ENCODE results near the gene PTPRH. TPM values are rescaled to one million over a fixed set of nuclear protein-coding genes. Genes with fewer than 3 reads are reported as not detected.

The PTPRH gene
- total RNA-seq, 4 donors from 2014 or later: 0.57 to 2.0 (median 1.3) TPM

GRCh38 chr19:55137915-55138314 is 71.4 kb downstream of the PTPRH start:
- TF ChIP-seq CTCF (IDR thresholded peaks at IDR 0.05): no peak
- no peak for TF ChIP-seq POLR2A (IDR thresholded peaks at IDR 0.05)
- H3K9me3 ChIP-seq: no peaks in the 10 kb centered on the region
- no peak overlapping the region for H3K4me3 ChIP-seq
- H3K36me3 ChIP-seq: no peaks in the 10 kb centered on the region
- 55 to 62% methylated on average over 9 of the region's 9 CpGs for WGBS, 2 donors
- H3K4me1 ChIP-seq: peaks cover 0 to 6% (median 0%) of the 10 kb centered on the region in 3 donors
- H3K27me3 ChIP-seq: peaks cover 0 to 88% (median 0%) of the 10 kb centered on the region in 4 donors
- intact Hi-C loops (cut with DNase I): loop anchor here (5.0 kb wide), 1 partner anchor 369 kb away; no protein-coding TSS in a partner anchor
- no peak for DNase-seq
- H3K27ac ChIP-seq: no peak overlapping the region

- H3K27me3 ChIP-seq: peaks cover 0 to 86% (median 0%) of the 10 kb centered on the region in 4 donors
- no peaks in the 10 kb centered on the region for H3K9me3 ChIP-seq
- H3K4me3 ChIP-seq: no peak overlapping the region
- no peaks in the 10 kb centered on the region for H3K36me3 ChIP-seq
- DNase-seq: no peak
- intact Hi-C loops (cut with DNase I): loop anchor here (5.0 kb wide), 1 partner anchor 371 kb away; no protein-coding TSS in a partner anchor
- WGBS, 2 donors: 83 to 88% methylated on average over 9 to 15 of the region's 17 CpGs
- H3K4me1 ChIP-seq: peaks cover 0 to 6% (median 0%) of the 10 kb centered on the region in 3 donors
- H3K27ac ChIP-seq: no peak overlapping the region
- TF ChIP-seq CTCF (IDR thresholded peaks at IDR 0.05): no peak
- TF ChIP-seq POLR2A (IDR thresholded peaks at IDR 0.05): no peak
These were observed 72.8 kb downstream of the PTPRH start for GRCh38 chr19:55136399-55137102.

- Histone ChIP-seq H3K9me3 (no peaks in the 10 kb centered on the region), H3K4me3 (no peak overlapping the region), H3K27ac (no peak overlapping the region), H3K27me3 (peaks cover 0 to 77% (median 0%) of the 10 kb centered on the region in 4 donors), H3K4me1 (no peaks in the 10 kb centered on the region), H3K36me3 (no peaks in the 10 kb centered on the region)
- 36 to 57% methylated on average over 1 of the region's 3 CpGs for WGBS, 2 donors
- no peak for TF ChIP-seq CTCF (IDR thresholded peaks at IDR 0.05)
- no peak for TF ChIP-seq POLR2A (IDR thresholded peaks at IDR 0.05)
- no peak for DNase-seq
- intact Hi-C loops (cut with DNase I): loop anchor here (5.0 kb wide), 1 partner anchor 373 kb away; no protein-coding TSS in a partner anchor
These were observed 74.6 kb downstream of the PTPRH start for GRCh38 chr19:55134736-55135135.

- Histone ChIP-seq H3K27me3 (peaks cover 0 to 77% (median 0%) of the 10 kb centered on the region in 4 donors), H3K9me3 (no peaks in the 10 kb centered on the region), H3K4me3 (no peak overlapping the region), H3K4me1 (no peaks in the 10 kb centered on the region), H3K27ac (no peak overlapping the region), H3K36me3 (no peaks in the 10 kb centered on the region)
- DNase-seq: no peak
- intact Hi-C loops (cut with DNase I): no loop called here
- TF ChIP-seq POLR2A (IDR thresholded peaks at IDR 0.05): no peak
- no peak for TF ChIP-seq CTCF (IDR thresholded peaks at IDR 0.05)
- WGBS, 2 donors: 61 to 63% methylated on average over 14 to 18 of the region's 25 CpGs
These were observed 75.5 kb downstream of the PTPRH start for GRCh38 chr19:55133639-55134444.
